Astrocyte (in vitro differentiated cells and primary cell): ENCODE data around the gene TMF1.

ENCODE experiments used
- EZH2 ChIP-seq: IDR thresholded peaks from 2 replicates; pipeline ENCODE4 v1.6.1; 2012; ENCODE audit warnings: mild to moderate bottlenecking, low read length, inconsistent platforms; ENCODE audit not compliant: insufficient read depth
- TF ChIP-seq, protein P1 (sequence below): IDR thresholded peaks from 2 replicates; pipeline ENCODE4 v1.5.1; 2011; ENCODE audit warnings: low read depth, mild to moderate bottlenecking, inconsistent platforms, low read length, moderate library complexity; ENCODE audit not compliant: insufficient read depth

DNA sequence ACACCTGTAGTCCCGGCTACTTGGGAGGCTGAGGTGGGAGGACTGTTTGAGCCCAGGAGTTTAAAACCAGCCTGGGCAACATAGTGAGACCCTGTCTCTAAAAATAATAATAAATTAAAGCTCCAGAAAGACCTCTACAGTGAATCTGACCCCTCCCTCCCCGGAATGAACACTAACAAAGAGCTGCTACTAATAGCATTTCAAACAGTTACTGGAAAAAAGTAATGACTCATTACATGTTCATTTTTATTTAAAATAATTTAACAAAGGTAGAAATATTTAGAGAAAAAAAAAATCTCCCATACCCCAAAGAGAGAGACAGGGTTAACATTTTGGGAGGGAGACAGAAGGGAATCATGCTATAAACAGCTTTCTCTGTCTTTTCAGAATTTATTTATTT lies 30.2 kb upstream of the TMF1 start:
- TF ChIP-seq, protein P1, sequence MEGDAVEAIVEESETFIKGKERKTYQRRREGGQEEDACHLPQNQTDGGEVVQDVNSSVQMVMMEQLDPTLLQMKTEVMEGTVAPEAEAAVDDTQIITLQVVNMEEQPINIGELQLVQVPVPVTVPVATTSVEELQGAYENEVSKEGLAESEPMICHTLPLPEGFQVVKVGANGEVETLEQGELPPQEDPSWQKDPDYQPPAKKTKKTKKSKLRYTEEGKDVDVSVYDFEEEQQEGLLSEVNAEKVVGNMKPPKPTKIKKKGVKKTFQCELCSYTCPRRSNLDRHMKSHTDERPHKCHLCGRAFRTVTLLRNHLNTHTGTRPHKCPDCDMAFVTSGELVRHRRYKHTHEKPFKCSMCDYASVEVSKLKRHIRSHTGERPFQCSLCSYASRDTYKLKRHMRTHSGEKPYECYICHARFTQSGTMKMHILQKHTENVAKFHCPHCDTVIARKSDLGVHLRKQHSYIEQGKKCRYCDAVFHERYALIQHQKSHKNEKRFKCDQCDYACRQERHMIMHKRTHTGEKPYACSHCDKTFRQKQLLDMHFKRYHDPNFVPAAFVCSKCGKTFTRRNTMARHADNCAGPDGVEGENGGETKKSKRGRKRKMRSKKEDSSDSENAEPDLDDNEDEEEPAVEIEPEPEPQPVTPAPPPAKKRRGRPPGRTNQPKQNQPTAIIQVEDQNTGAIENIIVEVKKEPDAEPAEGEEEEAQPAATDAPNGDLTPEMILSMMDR: no peak
- TF ChIP-seq EZH2: no peak
